Measurements from ENCODE around the gene SCGB1C1. TPM values are rescaled to one million over a fixed set of nuclear protein-coding genes. Genes with fewer than 3 reads are reported as not detected.
"Not testable (repeated sequence)": the region's sequence is repeated elsewhere in the genome, so short reads cannot be mapped to it uniquely, and the experiment has no call there.

SCGB1C1 gene
- total RNA-seq, 2 experiments from 2014 or later = not detected

DNA sequence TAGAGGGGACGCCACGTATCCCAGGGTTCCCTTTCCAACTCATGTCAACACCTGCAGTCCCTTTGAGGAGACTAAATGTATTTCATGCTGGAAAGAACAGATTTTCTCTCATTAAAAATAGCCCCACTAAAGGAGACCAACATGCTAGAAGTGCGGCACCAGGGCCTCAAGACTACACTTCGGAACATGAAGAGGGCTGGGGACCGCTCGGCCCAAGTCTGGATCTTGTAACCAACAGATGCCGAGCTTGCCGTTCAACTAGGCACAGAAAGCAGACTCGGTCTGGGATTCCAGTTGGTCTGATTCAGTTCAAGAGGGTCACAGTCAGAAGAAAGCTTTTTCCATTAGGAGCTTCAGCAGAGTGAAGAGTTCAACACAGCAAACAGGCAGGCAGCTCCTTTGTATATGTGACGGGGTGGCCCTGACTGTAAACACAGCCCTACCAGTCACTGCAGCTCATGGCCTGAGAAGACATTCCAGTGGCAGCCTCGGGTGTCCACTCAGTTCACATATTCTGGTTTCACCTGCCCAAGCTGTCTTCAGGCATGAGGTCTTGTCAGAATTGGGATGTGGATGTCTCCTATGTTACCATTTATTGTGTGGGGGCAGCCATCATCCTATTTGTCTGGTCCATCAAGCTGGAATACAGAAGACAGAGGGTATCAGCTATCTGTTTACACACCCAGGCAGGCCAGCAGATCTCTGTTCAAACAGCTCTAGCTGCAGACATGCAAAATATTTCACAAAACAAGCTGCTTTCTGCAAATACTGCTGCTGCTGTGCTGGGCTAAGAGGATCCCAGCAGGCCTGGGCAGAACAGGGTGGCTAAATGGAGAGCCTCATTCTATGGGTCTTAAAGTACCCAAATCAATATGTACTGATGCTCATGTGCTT is 23.4 kb downstream of the SCGB1C1 start:
- peaks cover 12% of the 10 kb centered on the region for H3K36me3 Mint-ChIP-seq
- no peaks in the 10 kb centered on the region for H3K9me3 Mint-ChIP-seq
- H3K27ac Mint-ChIP-seq = no peak overlapping the region
- no peak overlapping the region for H3K4me3 Mint-ChIP-seq
- ATAC-seq (ENCODE audit: low read depth) = no peak
- no peak for DNase-seq
- POLR2A ChIA-PET = interaction anchor here (0.8 to 3.0 kb wide), 3 partner anchors 9 to 403 kb away, joined by 3 to 12 read pairs (median 4); partner anchors contain the start of genes BET1L and RIC8A
- H3K4me1 Mint-ChIP-seq = peaks cover 6% of the 10 kb centered on the region
- no peaks in the 10 kb centered on the region for H3K27me3 Mint-ChIP-seq

DNA sequence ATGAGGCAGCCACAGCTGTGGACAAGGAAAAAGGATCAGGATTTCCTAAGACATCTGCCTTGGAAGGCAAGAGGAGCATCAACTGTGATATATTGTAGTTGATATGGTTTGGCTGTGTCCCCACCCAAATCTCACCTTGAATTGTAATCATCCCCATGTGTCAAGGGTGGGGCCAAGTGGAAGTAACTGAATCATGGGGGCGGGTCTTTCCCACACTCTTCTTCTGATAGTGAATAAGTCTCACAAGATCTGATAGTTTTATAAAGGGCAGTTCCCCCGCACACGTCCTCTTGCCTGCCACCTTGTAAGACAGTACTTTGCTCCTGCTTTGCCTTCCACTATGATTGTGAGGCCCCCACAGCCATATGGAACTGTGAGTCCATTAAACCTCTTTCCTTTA is 24.8 kb downstream of the SCGB1C1 start:
- ATAC-seq (ENCODE audit: low read depth) = no peak
- POLR2A ChIA-PET = interaction anchor here (1.6 to 3.0 kb wide), 2 partner anchors 11 to 66 kb away, joined by 4 to 12 read pairs; partner anchors contain the start of genes BET1L and RIC8A

DNA sequence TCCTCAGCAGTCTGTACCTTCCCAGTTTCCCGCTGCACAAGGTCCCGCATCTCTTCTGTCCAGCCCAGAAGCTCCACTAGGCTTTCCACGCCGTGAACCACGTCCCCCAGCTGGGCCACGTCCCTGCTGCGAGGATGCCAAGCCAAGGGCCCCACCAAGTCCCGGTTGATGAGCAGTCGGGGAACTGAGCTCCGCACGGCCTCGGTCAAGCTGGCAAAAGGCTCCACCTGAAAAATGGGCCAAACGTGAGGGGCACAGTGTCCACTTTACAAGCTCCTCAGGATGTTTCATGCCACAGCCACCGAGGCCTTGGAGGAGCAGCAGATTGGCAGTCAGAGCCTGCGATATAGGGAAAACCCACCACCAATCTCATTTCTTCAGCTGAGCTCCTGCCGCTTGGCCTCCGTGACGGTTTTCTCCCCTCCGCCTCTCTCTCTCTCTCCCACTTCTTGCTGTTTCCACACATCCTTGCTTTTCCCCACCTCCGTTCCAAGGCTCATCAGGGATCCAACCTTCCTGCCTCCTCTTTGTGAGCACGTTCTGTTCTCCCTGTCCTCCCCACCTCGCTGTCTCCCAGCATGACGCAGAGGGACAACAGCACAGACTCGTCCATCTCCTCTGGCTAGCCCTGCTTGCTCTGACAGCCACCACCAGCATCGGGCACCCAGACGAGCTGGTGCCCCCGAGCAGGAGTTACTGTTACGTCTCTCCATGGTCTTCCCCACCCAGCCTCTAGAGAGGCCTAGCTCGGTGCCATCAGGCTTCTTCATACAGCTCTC is 26.1 kb downstream of the SCGB1C1 start:
- no peak overlapping the region for H3K27ac Mint-ChIP-seq
- DNase-seq (no peak), ATAC-seq (ENCODE audit: low read depth) (no peak)
- H3K4me3 Mint-ChIP-seq = no peak overlapping the region
- H3K9me3 Mint-ChIP-seq = no peaks in the 10 kb centered on the region
- no peaks in the 10 kb centered on the region for H3K4me1 Mint-ChIP-seq
- peaks cover 8% of the 10 kb centered on the region for H3K36me3 Mint-ChIP-seq
- POLR2A ChIA-PET = interaction anchor here (1.4 kb wide), 1 partner anchor 10 kb away, joined by 6 read pairs; no protein-coding TSS in a partner anchor
- no peaks in the 10 kb centered on the region for H3K27me3 Mint-ChIP-seq

More for the DNA sequence above, 24.8 kb downstream of the SCGB1C1 start:
- DNase-seq = no peak
- Mint-ChIP-seq H3K36me3 (peaks cover 12% of the 10 kb centered on the region), H3K4me3 (no peak overlapping the region), H3K9me3 (no peaks in the 10 kb centered on the region), H3K4me1 (peaks cover 5% of the 10 kb centered on the region), H3K27me3 (no peaks in the 10 kb centered on the region), H3K27ac (no peak overlapping the region)

DNA sequence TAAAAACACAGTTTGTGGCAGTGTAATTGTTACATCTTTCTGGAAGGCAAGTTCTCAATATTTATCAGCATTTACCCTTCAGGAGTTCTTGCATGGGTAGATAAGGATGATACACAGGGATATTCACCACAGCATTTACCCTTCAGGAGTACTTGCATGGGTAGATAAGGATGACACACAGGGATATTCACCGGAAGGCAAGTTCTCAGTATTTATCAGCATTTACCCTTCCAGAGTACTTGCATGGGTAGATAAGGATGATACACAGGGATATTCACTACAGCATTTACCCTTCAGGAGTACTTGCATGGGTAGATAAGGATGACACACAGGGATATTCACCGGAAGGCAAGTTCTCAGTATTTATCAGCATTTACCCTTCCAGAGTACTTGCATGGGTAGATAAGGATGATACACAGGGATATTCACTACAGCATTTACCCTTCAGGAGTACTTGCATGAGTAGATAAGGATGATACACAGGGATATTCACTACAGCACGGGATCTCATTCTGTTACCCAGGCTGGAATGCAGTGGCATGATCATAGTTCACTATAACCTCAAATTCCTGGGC is 27.9 kb downstream of the SCGB1C1 start:
- ATAC-seq (ENCODE audit: low read depth); H3K27ac Mint-ChIP-seq; H3K4me3 Mint-ChIP-seq; H3K27me3 Mint-ChIP-seq; DNase-seq; POLR2A ChIA-PET; H3K4me1 Mint-ChIP-seq; H3K36me3 Mint-ChIP-seq; H3K9me3 Mint-ChIP-seq: not testable (repeated sequence)

GRCh38 chr11:221539-221938 is 28.7 kb downstream of the SCGB1C1 start:
- Mint-ChIP-seq H3K36me3 (no peaks in the 10 kb centered on the region), H3K9me3 (no peaks in the 10 kb centered on the region), H3K4me3 (no peak overlapping the region), H3K27me3 (no peaks in the 10 kb centered on the region), H3K4me1 (peaks cover 7% of the 10 kb centered on the region), H3K27ac (no peak overlapping the region)
- POLR2A ChIA-PET = interaction anchor here (1.5 kb wide), 1 partner anchor 14 kb away, joined by 5 read pairs; the partner anchor contains the start of genes BET1L and RIC8A
- DNase-seq = no peak
- no peak for ATAC-seq (ENCODE audit: low read depth)

DNA sequence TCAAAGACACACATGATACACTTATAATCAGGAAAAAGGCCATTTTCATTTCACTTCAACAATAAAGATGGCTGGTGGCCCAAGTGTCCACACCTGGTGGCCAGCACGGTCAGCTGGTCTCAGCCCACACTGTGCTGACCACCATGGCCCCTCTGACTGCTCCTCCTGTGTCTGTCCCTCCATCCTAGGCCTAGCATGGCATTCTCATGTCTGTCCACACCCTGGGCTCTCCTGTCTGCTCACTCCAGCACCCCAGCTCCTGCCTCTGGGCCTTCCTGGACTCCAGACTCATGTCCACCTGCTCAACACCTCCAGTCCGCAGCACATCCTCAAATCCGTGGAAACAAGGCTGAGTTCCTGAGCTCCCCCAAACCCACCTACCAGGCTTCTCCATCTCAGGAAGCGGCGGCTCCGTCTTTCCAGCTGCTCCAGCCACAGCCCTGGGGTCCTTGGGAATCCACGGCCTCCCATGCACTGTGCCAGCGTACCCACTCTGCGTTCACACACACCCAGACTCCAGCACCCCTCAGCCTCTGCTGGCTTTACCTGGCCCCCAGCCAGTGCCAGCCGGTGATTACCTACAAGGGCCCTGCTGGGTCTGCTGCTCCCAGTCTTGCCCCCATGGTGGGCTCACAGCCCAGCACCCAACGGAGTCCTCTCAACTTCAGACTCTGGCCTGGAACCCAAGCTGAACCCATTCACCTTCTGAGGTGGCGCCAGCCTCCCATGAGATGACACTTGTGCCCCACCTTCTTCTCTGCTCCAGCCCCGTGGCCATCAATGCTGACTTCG is 29.3 kb downstream of the SCGB1C1 start:
- no peaks in the 10 kb centered on the region for H3K27me3 Mint-ChIP-seq
- ATAC-seq (ENCODE audit: low read depth) = no peak
- no peaks in the 10 kb centered on the region for H3K9me3 Mint-ChIP-seq
- no peak overlapping the region for H3K4me3 Mint-ChIP-seq
- H3K36me3 Mint-ChIP-seq = no peaks in the 10 kb centered on the region
- no peak for DNase-seq
- H3K27ac Mint-ChIP-seq = no peak overlapping the region
- H3K4me1 Mint-ChIP-seq = peaks cover 7% of the 10 kb centered on the region
- POLR2A ChIA-PET = interaction anchor here (1.5 kb wide), 1 partner anchor 14 kb away, joined by 5 read pairs; the partner anchor contains the start of genes BET1L and RIC8A

- no peaks in the 10 kb centered on the region for H3K9me3 Mint-ChIP-seq
- H3K36me3 Mint-ChIP-seq = no peaks in the 10 kb centered on the region
- ATAC-seq (ENCODE audit: low read depth) = no peak
- H3K27ac Mint-ChIP-seq = no peak overlapping the region
- no peak overlapping the region for H3K4me3 Mint-ChIP-seq
- DNase-seq = no peak
- H3K4me1 Mint-ChIP-seq = peaks cover 9% of the 10 kb centered on the region
- POLR2A ChIA-PET = no interaction called here
- no peaks in the 10 kb centered on the region for H3K27me3 Mint-ChIP-seq
These were observed 30.3 kb downstream of the SCGB1C1 start for GRCh38 chr11:223026-223789.

DNA sequence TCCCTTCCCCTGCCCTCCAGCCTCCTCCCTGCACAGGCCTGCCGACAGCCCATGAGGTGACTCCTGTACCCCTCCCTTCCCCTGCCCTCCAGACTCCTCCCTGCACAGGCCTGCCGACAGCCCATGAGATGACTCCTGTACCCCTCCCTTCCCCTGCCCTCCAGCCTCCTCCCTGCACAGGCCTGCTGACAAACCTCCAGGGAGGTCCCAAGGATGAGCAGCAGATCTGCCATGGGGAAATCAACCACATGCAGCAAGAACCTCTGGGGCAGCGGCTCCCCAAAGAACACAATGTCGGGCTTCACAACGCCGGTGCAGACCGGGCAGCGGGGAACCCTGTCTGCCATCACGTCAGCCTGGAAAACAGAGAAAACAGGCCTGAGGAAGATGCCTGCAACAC is 31.0 kb downstream of the SCGB1C1 start:
- Mint-ChIP-seq H3K9me3 (no peaks in the 10 kb centered on the region), H3K27me3 (no peaks in the 10 kb centered on the region), H3K4me3 (no peak overlapping the region), H3K4me1 (peaks cover 9% of the 10 kb centered on the region), H3K36me3 (no peaks in the 10 kb centered on the region), H3K27ac (no peak overlapping the region)
- DNase-seq (no peak), ATAC-seq (ENCODE audit: low read depth) (no peak)
- POLR2A ChIA-PET = no interaction called here

GRCh38 chr11:224424-224823 is 31.5 kb downstream of the SCGB1C1 start:
- H3K27ac Mint-ChIP-seq = no peak overlapping the region
- no peaks in the 10 kb centered on the region for H3K36me3 Mint-ChIP-seq
- no peak overlapping the region for H3K4me3 Mint-ChIP-seq
- H3K27me3 Mint-ChIP-seq = no peaks in the 10 kb centered on the region
- POLR2A ChIA-PET = interaction anchor here (0.8 kb wide), 1 partner anchor 56 kb away, joined by 3 read pairs; no protein-coding TSS in a partner anchor
- ATAC-seq (ENCODE audit: low read depth) (no peak), DNase-seq (no peak)
- no peaks in the 10 kb centered on the region for H3K9me3 Mint-ChIP-seq
- H3K4me1 Mint-ChIP-seq = peaks cover 9% of the 10 kb centered on the region

- ATAC-seq (ENCODE audit: low read depth) (no peak), DNase-seq (no peak)
- no peaks in the 10 kb centered on the region for H3K27me3 Mint-ChIP-seq
- POLR2A ChIA-PET = interaction anchor here (0.7 kb wide), 1 partner anchor 11 kb away, joined by 4 read pairs; no protein-coding TSS in a partner anchor
- H3K27ac Mint-ChIP-seq = no peak overlapping the region
- peaks cover 9% of the 10 kb centered on the region for H3K4me1 Mint-ChIP-seq
- H3K9me3 Mint-ChIP-seq = no peaks in the 10 kb centered on the region
- no peak overlapping the region for H3K4me3 Mint-ChIP-seq
- peaks cover 2% of the 10 kb centered on the region for H3K36me3 Mint-ChIP-seq
These were observed 33.0 kb downstream of the SCGB1C1 start for GRCh38 chr11:225734-226453.

- ATAC-seq (ENCODE audit: low read depth) (no peak), DNase-seq (no peak)
- POLR2A ChIA-PET = interaction anchor here (0.8 kb wide), 1 partner anchor 13 kb away, joined by 4 read pairs; no protein-coding TSS in a partner anchor
- H3K27me3 Mint-ChIP-seq = no peaks in the 10 kb centered on the region
- H3K4me1 Mint-ChIP-seq = peaks cover 10% of the 10 kb centered on the region
- H3K36me3 Mint-ChIP-seq = peaks cover 2% of the 10 kb centered on the region
- H3K4me3 Mint-ChIP-seq = no peak overlapping the region
- H3K9me3 Mint-ChIP-seq = no peaks in the 10 kb centered on the region
- no peak overlapping the region for H3K27ac Mint-ChIP-seq
These were observed 35.0 kb downstream of the SCGB1C1 start for GRCh38 chr11:227824-228379.
